Mucosa of stomach (tissue), 1 donor: Measurements from ENCODE around the gene ATG7.
"Not testable (repeated sequence)": the region's sequence is repeated elsewhere in the genome, so short reads cannot be mapped to it uniquely, and the experiment has no call there.

ENCODE experiments used
- H3K27me3 ChIP-seq: one replicate; pipeline ENCODE4 v1.7.0; 2013; ENCODE audit warnings: mild to moderate bottlenecking, low read length; ENCODE audit not compliant: control insufficient read depth, insufficient read depth
- H3K36me3 ChIP-seq: one replicate; pipeline ENCODE4 v1.7.0; 2013; ENCODE audit warnings: low read length; ENCODE audit not compliant: control insufficient read depth, insufficient read depth
- H3K4me1 ChIP-seq: one replicate; pipeline ENCODE4 v1.7.0; 2013; ENCODE audit warnings: mild to moderate bottlenecking, low read length; ENCODE audit not compliant: control insufficient read depth, insufficient read depth
- H3K4me3 ChIP-seq: one replicate; pipeline ENCODE4 v1.7.0; 2013; ENCODE audit warnings: low read length
- H3K9ac ChIP-seq: one replicate; pipeline ENCODE4 v1.7.0; 2013; ENCODE audit warnings: mild to moderate bottlenecking, low read length, moderate library complexity
- H3K9me3 ChIP-seq: one replicate; pipeline ENCODE4 v1.7.0; 2013; ENCODE audit warnings: mild to moderate bottlenecking, low read length, moderate library complexity; ENCODE audit not compliant: control insufficient read depth
- donor health status: Pancreatic carcinoma.

Gene ATG7

DNA sequence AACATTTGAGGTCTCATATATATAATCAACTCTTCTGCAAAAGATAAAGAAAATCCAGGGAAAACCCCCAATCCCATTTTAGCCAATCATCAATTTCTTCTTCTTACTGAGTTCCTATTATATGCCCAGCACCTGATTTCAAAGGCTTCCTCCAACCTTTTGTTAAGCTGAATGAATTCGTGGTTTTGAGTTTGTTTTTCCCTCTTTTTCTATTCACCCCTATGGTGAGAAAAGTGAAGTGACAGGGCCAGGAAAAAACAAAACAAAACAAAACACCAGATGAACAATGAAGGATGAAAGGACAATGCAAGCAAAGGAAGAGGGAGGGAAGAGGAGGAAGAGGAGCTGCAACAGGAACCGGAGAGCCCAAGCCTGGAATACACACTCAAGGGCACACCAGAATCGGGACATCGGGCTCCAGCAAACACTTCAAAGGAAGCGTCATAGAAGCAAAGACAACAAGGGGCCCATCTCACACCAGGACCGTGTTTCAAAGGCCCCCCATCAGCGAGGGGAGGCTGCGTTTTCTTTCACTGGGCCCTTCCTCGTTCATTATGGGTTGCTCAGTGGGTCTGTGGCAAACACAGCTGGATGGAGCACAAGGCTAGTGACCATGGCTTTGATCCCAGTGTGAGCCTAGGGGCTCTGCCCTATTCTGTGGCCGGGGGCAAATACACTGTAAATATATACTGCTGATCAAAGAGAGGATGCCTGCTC is 321.3 kb downstream of the ATG7 start:
- no peaks in the 10 kb centered on the region for H3K27me3 ChIP-seq
- no peaks in the 10 kb centered on the region for H3K9me3 ChIP-seq
- H3K36me3 ChIP-seq: no peaks in the 10 kb centered on the region
- no peak overlapping the region for H3K9ac ChIP-seq
- peaks cover 39% of the 10 kb centered on the region for H3K4me1 ChIP-seq
- H3K4me3 ChIP-seq: no peak overlapping the region

- not testable (repeated sequence) for H3K9me3 ChIP-seq, H3K27me3 ChIP-seq, H3K36me3 ChIP-seq, H3K9ac ChIP-seq, H3K4me3 ChIP-seq
- peaks cover 29% of the 10 kb centered on the region for H3K4me1 ChIP-seq
These were observed 322.8 kb downstream of the ATG7 start for GRCh38 chr3:11595024-11595423.

- Histone ChIP-seq H3K36me3 (no peaks in the 10 kb centered on the region), H3K4me3 (no peak overlapping the region), H3K9ac (no peak overlapping the region), H3K4me1 (peaks cover 28% of the 10 kb centered on the region), H3K27me3 (no peaks in the 10 kb centered on the region), H3K9me3 (no peaks in the 10 kb centered on the region)
These were observed 324.2 kb downstream of the ATG7 start for GRCh38 chr3:11596387-11596786.

GRCh38 chr3:11600501-11601282 is 328.5 kb downstream of the ATG7 start:
- H3K9ac ChIP-seq: no peak overlapping the region
- no peak overlapping the region for H3K4me3 ChIP-seq
- H3K27me3 ChIP-seq: no peaks in the 10 kb centered on the region
- peaks cover 21% of the 10 kb centered on the region for H3K4me1 ChIP-seq
- no peaks in the 10 kb centered on the region for H3K36me3 ChIP-seq
- no peaks in the 10 kb centered on the region for H3K9me3 ChIP-seq

GRCh38 chr3:11601446-11602238 is 329.4 kb downstream of the ATG7 start:
- no peaks in the 10 kb centered on the region for H3K9me3 ChIP-seq
- H3K36me3 ChIP-seq: no peaks in the 10 kb centered on the region
- peaks cover 21% of the 10 kb centered on the region for H3K4me1 ChIP-seq
- no peak overlapping the region for H3K4me3 ChIP-seq
- no peak overlapping the region for H3K9ac ChIP-seq
- no peaks in the 10 kb centered on the region for H3K27me3 ChIP-seq

DNA sequence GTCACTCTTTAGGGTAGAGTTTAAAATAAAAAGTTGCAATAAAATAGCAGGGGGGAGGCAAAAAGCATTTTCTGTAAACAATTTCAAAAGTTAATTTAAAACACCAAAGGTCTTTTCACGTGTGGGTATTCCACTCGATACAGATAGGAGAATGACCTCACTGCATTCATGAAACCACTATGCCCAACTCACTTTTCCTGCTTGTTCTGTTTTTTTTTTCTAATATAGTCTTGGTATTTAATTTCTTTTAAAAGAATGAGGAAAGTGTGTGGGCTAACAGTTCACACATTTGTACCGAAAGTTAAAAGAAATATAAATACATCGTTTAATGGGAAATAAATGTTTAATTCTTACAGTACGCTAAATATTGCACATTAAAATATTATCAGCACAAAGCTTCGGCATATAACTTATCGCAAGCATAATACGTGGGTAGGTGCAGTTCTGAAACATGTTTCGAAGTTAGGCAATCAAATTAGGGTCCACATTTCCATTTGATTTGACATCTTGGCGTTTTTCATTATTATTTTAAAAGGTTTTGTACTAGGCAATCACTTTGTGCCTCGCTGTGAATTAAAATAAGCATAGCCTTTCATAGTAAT is 330.1 kb downstream of the ATG7 start:
- peaks cover 21% of the 10 kb centered on the region for H3K4me1 ChIP-seq
- no peak overlapping the region for H3K4me3 ChIP-seq
- no peak overlapping the region for H3K9ac ChIP-seq
- H3K36me3 ChIP-seq: no peaks in the 10 kb centered on the region
- no peaks in the 10 kb centered on the region for H3K9me3 ChIP-seq
- H3K27me3 ChIP-seq: no peaks in the 10 kb centered on the region

DNA sequence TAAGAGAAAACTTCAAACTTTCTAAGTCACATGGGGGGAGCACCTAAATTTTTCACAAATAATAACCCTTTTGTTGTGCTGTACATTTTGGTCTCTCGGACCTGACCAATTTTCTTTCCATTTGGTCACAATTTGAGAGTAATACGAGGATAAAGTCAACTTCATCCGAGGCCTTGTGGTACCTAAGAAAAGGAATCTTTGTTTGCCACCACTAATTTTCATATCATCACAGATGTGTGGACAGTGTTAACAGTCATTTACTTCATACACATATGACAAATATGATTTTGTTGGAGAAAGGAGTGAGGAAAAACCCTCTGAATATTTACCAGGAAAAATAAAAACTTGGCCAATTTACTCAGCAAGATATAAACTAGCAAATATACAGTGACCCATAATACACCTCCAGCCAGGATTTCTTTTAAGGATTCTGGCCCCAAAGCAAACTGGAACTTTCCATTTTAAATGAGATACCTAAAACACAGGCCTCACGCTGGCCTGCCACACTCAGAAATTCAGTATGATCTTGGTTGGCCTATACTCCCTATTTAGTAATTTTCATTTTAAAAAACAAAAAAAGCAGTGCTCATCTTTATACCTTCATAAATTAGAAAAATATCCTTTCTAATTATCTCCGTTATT is 330.8 kb downstream of the ATG7 start:
- Histone ChIP-seq H3K36me3 (no peaks in the 10 kb centered on the region), H3K9me3 (no peaks in the 10 kb centered on the region), H3K4me3 (no peak overlapping the region), H3K4me1 (peaks cover 21% of the 10 kb centered on the region), H3K27me3 (no peaks in the 10 kb centered on the region), H3K9ac (no peak overlapping the region)

GRCh38 chr3:11603628-11604027 is 331.4 kb downstream of the ATG7 start:
- Histone ChIP-seq H3K36me3 (no peaks in the 10 kb centered on the region), H3K4me3 (no peak overlapping the region), H3K9me3 (no peaks in the 10 kb centered on the region), H3K9ac (no peak overlapping the region), H3K27me3 (no peaks in the 10 kb centered on the region), H3K4me1 (peaks cover 21% of the 10 kb centered on the region)

DNA sequence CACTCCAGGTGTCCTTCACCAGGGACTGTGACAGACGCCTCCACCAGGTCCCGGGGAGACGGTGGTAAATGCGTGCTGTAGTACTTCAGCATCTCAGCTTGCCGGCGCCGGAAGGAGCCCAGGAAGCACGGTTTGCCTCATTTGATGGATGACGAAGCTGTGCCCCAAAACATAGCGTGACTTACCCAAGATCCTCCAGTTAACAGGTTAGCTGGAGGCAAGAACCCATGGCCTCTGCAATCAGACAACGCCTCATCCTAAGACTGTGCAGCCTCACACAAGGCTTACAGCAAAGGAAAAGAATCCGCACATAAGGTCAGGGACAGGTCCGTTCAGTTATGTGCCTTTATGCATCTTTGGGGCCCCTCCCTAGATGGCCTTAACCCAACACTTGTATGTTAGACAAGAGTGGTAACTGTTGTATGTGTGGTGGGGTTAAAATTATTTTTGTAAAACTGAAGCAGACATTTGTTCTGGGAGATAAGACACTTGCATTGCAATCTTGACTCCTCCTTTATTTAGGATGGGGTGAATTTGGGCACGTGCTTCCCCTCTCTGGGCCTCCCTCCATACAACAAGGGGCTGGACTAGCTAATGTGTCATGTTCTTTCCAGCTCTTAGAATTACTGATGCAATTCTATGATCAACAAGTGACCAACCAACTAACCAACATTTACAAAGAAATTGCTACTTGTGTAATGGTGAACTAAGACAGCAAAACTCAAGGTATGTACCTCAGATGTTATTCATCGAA is 332.1 kb downstream of the ATG7 start:
- Histone ChIP-seq H3K27me3 (no peaks in the 10 kb centered on the region), H3K36me3 (no peaks in the 10 kb centered on the region), H3K9ac (no peak overlapping the region), H3K9me3 (no peaks in the 10 kb centered on the region), H3K4me1 (peaks cover 21% of the 10 kb centered on the region), H3K4me3 (no peak overlapping the region)

DNA sequence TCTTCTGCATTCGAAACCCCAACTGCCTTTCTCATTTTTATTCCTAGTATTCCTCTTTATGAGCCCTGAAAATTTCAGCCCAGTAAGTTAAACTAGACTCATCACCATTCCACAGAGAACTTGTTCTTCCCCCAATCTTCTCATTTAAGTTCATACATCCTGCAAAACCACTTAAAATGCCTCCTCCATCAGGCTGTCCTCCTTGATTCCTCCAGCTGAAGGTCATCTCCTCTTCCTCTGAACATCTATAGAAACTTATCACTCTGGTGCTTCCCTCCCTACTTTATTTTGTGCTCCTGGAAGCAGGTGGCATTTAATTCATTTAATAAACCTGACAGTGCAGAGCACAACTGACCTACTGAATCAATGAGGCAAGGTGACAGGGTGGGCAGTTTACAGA is 333.2 kb downstream of the ATG7 start:
- Histone ChIP-seq H3K9ac (no peak overlapping the region), H3K36me3 (no peaks in the 10 kb centered on the region), H3K27me3 (no peaks in the 10 kb centered on the region), H3K9me3 (no peaks in the 10 kb centered on the region), H3K4me1 (peaks cover 31% of the 10 kb centered on the region), H3K4me3 (no peak overlapping the region)
